HepG2 (cell line): ENCODE measurements around the gene FGF21. TPM values are rescaled to one million over a fixed set of nuclear protein-coding genes. Genes with fewer than 3 reads are reported as not detected.
A peak's percentile ranks its signal among the peaks of the same experiment; 100 is the strongest.

Experiments
- CBX2 ChIP-seq, 2 experiments: fragments of 200-600 bp in 1 of 2; sonication (generic); formaldehyde crosslinking in 1 of 2; IDR thresholded peaks; 2 replicates each; pipeline versions ENCODE4 v1.7.0 to v1.8.1; 2018 to 2022; ENCODE audit warnings: low read depth in 2 of 2, low read length in 1 of 2, mild to moderate bottlenecking in 1 of 2, missing genetic modification reagents in 1 of 2
- FOXK2 ChIP-seq: fragments of 450-650 bp; IDR thresholded peaks from 2 replicates; pipeline ENCODE4 v1.6.1; 2016
- SALL2 ChIP-seq: sonication (generic); formaldehyde crosslinking; IDR thresholded peaks from 2 replicates; pipeline ENCODE4 v1.8.1; 2023; ENCODE audit warnings: mild to moderate bottlenecking, missing genetic modification reagents, inconsistent platforms
- SIN3B ChIP-seq: fragments of 150-350 bp; IDR thresholded peaks from 2 replicates; pipeline ENCODE4 v1.6.1; 2014; ENCODE audit warnings: low read length
- TOE1 ChIP-seq: sonication (generic); formaldehyde crosslinking; IDR thresholded peaks from 2 replicates; pipeline ENCODE4 v1.4.0; 2020; ENCODE audit warnings: mild to moderate bottlenecking, missing genetic modification reagents
- ZNF782 ChIP-seq: sonication (generic); formaldehyde crosslinking; IDR thresholded peaks from 2 replicates; pipeline ENCODE4 v1.4.0; 2020; ENCODE audit warnings: missing genetic modification reagents, mild to moderate bottlenecking, borderline replicate concordance
- polyA plus RNA-seq, 8 experiments: library from polyadenylated mRNA; depleted of rRNA in 3 of 8; stranded (reverse) in 7 of 8; unstranded in 1 of 8; fragments of >200 nt; fragmentation: Illumina TruSeq in 4 of 8; extraction: Trizol in 4 of 8; gene quantifications; 2 replicates each; pipeline versions ENCODE4 v1.2.1 to v1.2.3, GENCODE V29; 2011 to 2016; ENCODE audit warnings: low read depth in 4 of 8, missing spikeins in 1 of 8, mixed read lengths in 1 of 8; ENCODE audit not compliant: insufficient read depth in 1 of 8
- total RNA-seq, 5 experiments: library from RNA; depleted of rRNA; stranded (reverse); fragments of >200 nt; fragmentation: Illumina TruSeq; extraction: Trizol; gene quantifications; 2 replicates each; pipeline ENCODE4 v1.2.3, GENCODE V29; 2016; ENCODE audit warnings: low read depth in 1 of 5
- TF ChIP-seq, protein P1 (sequence below): sonication (generic); formaldehyde crosslinking; IDR thresholded peaks from 2 replicates; pipeline ENCODE4 v1.4.0; 2020; ENCODE audit warnings: mild to moderate bottlenecking, missing genetic modification reagents, borderline replicate concordance
- TF ChIP-seq, protein P2 (sequence below): sonication (generic); formaldehyde crosslinking; IDR thresholded peaks from 2 replicates; pipeline ENCODE4 v1.4.0; 2020; ENCODE audit warnings: mild to moderate bottlenecking, missing genetic modification reagents
- TF ChIP-seq, protein P3 (sequence below): sonication (generic); formaldehyde crosslinking; IDR thresholded peaks from 2 replicates; pipeline ENCODE4 v1.5.1; 2020; ENCODE audit warnings: mild to moderate bottlenecking, missing genetic modification reagents, moderate library complexity
- TF ChIP-seq, protein P4 (sequence below): sonication (generic); formaldehyde crosslinking; IDR thresholded peaks from 2 replicates; pipeline ENCODE4 v1.8.0; 2022; ENCODE audit warnings: missing genetic modification reagents, low read depth, mild to moderate bottlenecking, borderline replicate concordance

FGF21 gene
- total and polyA plus RNA-seq, 2 of the 13 experiments (the other 11 are each of a cell fraction or from before 2014, with no cell fraction given), result 0.17 TPM; not detected in 1

DNA sequence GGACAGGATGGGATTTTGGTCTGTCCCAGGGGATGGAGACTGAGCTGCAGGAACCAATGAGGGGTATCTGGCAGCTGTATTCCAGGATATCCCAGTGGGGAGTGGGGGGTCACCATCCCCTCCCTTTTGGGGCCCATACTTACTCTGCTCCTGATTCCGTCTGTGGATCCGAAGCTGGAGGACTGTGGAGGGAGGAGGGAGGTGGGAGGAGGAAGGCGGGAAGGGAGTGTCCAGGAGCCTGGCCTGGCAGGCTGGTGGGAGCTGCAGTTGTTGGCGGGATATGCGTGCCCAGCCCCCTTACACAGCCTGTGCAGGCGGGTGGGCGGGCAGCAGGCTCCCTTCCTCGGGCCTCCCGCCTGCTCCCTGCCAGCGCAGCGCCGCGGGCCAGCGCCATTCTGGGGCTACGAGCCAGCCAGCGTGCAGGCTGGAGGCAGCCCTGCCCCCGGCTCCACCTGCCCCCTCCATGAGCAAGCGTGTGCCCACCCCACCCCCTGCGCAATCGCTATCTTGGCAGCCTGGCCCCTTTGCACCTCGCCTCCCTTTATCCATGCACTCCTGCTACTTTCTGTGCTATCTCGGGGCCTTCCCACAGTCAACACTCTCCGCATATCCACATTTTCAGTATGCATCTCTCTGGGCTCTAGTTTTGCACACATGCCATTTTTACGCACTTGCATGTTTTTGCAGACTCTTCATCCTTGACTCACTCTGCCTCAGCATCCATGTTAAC lies 38.6 kb upstream of the FGF21 start (continued):
- TF ChIP-seq, protein P1, sequence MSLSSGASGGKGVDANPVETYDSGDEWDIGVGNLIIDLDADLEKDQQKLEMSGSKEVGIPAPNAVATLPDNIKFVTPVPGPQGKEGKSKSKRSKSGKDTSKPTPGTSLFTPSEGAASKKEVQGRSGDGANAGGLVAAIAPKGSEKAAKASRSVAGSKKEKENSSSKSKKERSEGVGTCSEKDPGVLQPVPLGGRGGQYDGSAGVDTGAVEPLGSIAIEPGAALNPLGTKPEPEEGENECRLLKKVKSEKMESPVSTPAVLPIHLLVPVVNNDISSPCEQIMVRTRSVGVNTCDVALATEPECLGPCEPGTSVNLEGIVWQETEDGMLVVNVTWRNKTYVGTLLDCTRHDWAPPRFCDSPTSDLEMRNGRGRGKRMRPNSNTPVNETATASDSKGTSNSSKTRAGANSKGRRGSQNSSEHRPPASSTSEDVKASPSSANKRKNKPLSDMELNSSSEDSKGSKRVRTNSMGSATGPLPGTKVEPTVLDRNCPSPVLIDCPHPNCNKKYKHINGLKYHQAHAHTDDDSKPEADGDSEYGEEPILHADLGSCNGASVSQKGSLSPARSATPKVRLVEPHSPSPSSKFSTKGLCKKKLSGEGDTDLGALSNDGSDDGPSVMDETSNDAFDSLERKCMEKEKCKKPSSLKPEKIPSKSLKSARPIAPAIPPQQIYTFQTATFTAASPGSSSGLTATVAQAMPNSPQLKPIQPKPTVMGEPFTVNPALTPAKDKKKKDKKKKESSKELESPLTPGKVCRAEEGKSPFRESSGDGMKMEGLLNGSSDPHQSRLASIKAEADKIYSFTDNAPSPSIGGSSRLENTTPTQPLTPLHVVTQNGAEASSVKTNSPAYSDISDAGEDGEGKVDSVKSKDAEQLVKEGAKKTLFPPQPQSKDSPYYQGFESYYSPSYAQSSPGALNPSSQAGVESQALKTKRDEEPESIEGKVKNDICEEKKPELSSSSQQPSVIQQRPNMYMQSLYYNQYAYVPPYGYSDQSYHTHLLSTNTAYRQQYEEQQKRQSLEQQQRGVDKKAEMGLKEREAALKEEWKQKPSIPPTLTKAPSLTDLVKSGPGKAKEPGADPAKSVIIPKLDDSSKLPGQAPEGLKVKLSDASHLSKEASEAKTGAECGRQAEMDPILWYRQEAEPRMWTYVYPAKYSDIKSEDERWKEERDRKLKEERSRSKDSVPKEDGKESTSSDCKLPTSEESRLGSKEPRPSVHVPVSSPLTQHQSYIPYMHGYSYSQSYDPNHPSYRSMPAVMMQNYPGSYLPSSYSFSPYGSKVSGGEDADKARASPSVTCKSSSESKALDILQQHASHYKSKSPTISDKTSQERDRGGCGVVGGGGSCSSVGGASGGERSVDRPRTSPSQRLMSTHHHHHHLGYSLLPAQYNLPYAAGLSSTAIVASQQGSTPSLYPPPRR (CRISPR knock-in tag), result no peak
- TF ChIP-seq, protein P2, sequence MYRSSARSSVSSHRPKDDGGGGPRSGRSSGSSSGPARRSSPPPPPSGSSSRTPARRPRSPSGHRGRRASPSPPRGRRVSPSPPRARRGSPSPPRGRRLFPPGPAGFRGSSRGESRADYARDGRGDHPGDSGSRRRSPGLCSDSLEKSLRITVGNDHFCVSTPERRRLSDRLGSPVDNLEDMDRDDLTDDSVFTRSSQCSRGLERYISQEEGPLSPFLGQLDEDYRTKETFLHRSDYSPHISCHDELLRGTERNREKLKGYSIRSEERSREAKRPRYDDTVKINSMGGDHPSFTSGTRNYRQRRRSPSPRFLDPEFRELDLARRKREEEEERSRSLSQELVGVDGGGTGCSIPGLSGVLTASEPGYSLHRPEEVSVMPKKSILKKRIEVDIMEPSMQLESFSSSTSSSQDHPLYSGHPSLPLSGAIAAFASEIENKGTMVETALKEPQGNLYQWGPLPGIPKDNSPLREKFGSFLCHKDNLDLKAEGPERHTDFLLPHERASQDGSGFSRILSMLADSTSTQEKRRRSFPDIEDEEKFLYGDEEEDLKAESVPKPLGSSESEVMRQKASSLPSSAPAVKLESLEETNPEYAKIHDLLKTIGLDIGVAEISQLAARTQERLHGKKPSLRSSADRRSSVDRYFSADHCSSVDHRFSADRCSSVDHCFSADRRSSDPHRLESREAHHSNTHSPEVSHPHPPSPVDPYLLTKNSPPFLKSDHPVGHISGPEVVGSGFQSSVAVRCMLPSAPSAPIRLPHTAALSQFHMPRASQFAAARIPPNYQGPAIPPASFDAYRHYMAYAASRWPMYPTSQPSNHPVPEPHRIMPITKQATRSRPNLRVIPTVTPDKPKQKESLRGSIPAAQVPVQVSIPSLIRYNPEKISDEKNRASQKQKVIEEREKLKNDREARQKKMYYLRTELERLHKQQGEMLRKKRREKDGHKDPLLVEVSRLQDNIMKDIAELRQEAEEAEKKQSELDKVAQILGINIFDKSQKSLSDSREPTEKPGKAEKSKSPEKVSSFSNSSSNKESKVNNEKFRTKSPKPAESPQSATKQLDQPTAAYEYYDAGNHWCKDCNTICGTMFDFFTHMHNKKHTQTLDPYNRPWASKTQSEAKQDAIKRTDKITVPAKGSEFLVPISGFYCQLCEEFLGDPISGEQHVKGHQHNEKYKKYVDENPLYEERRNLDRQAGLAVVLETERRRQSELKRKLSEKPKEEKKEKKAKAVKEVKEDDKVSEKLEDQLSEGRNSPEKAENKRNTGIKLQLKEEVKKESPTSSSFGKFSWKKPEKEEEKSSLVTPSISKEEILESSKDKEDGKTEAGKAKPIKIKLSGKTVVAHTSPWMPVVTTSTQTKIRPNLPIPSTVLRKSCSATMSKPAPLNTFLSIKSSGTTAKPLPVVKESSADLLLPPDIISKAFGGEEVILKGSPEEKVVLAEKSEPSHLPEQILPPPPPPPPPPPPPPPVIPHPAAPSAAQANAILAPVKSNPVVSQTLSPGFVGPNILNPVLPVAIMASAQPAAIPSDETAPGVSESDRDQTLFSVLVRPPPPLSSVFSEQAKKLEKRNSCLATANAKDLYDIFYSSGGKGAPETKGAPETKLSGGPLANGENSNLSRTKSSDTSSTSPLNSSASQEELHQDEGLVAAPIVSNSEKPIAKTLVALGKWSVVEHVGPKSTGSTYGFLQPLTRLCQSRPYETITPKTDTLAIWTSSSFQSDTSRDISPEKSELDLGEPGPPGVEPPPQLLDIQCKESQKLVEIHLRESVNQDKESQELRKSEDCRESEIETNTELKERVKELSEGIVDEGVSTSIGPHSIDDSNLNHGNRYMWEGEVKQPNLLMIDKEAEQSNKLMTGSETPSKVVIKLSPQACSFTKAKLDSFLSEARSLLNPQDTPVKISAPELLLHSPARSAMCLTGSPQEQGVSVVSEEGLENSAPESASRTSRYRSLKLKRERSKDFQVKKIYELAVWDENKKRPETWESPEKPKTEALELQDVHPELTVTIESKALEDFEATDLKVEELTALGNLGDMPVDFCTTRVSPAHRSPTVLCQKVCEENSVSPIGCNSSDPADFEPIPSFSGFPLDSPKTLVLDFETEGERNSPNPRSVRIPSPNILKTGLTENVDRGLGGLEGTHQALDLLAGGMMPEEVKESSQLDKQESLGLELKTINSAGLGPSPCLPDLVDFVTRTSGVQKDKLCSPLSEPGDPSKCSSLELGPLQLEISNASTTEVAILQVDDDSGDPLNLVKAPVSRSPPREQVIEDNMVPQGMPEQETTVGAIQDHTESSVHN (CRISPR knock-in tag), result no peak
- no peak for TF ChIP-seq CBX2 (IDR thresholded peaks at IDR 0.05; ENCODE audit: low read depth, low read length)
- TF ChIP-seq CBX2 (CRISPR knock-in tag; IDR thresholded peaks at IDR 0.05; ENCODE audit: low read depth), result no peak
- no peak for TF ChIP-seq SALL2 (CRISPR knock-in tag)
- TF ChIP-seq SIN3B, result no peak
- TF ChIP-seq FOXK2, result no peak
- TF ChIP-seq, protein P3, sequence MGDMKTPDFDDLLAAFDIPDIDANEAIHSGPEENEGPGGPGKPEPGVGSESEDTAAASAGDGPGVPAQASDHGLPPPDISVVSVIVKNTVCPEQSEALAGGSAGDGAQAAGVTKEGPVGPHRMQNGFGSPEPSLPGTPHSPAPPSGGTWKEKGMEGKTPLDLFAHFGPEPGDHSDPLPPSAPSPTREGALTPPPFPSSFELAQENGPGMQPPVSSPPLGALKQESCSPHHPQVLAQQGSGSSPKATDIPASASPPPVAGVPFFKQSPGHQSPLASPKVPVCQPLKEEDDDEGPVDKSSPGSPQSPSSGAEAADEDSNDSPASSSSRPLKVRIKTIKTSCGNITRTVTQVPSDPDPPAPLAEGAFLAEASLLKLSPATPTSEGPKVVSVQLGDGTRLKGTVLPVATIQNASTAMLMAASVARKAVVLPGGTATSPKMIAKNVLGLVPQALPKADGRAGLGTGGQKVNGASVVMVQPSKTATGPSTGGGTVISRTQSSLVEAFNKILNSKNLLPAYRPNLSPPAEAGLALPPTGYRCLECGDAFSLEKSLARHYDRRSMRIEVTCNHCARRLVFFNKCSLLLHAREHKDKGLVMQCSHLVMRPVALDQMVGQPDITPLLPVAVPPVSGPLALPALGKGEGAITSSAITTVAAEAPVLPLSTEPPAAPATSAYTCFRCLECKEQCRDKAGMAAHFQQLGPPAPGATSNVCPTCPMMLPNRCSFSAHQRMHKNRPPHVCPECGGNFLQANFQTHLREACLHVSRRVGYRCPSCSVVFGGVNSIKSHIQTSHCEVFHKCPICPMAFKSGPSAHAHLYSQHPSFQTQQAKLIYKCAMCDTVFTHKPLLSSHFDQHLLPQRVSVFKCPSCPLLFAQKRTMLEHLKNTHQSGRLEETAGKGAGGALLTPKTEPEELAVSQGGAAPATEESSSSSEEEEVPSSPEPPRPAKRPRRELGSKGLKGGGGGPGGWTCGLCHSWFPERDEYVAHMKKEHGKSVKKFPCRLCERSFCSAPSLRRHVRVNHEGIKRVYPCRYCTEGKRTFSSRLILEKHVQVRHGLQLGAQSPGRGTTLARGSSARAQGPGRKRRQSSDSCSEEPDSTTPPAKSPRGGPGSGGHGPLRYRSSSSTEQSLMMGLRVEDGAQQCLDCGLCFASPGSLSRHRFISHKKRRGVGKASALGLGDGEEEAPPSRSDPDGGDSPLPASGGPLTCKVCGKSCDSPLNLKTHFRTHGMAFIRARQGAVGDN (CRISPR knock-in tag), result peak; percentile 42
- TF ChIP-seq, protein P4, sequence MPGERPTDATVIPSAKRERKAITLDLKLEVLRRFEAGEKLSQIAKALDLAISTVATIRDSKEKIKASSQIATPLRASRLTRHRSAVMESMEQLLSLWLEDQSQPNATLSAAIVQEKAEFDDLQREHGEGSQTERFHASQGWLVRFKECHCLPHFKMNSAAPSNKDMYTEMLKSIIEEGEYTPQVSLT (CRISPR knock-in tag), result no peak
- TF ChIP-seq ZNF782, result no peak
- no peak for TF ChIP-seq TOE1
